Esophagus squamous epithelium (tissue), 5 donors: ENCODE results near the gene IGFBP6. TPM values are rescaled to one million over a fixed set of nuclear protein-coding genes. Genes with fewer than 3 reads are reported as not detected.

Source experiments
- DNase-seq: peaks from one replicate; lab custom pipeline; 2025; lab: John Stamatoyannopoulos, UW
- H3K27ac ChIP-seq, 4 donors: fragments of 200-600 bp; sonication (generic); one replicate each; pipeline ENCODE4 v1.5.1; 2016 to 2019; ENCODE audit warnings: mild to moderate bottlenecking in 1 of 4
- H3K27me3 ChIP-seq, 4 donors: fragments of 200-600 bp; sonication (generic); 1 replicate in 3 of 4; 2 replicates in 1 of 4; pipeline versions ENCODE4 v1.5.1 to v1.6.0; 2017 to 2021; ENCODE audit warnings: antibody characterized with exemption in 1 of 4
- H3K36me3 ChIP-seq, 3 donors: fragments of 200-600 bp; sonication (generic); one replicate each; pipeline ENCODE4 v1.5.1; 2016 to 2019
- H3K4me1 ChIP-seq, 3 donors: fragments of 200-600 bp; sonication (generic); one replicate each; pipeline ENCODE4 v1.5.1; 2017 to 2019
- H3K4me3 ChIP-seq, 4 donors: fragments of 200-600 bp; sonication (generic); 1 replicate in 3 of 4; 2 replicates in 1 of 4; pipeline ENCODE4 v1.5.1; 2016 to 2019; ENCODE audit warnings: mild to moderate bottlenecking in 2 of 4, moderate library complexity in 1 of 4
- H3K9me3 ChIP-seq, 3 donors: fragments of 200-600 bp; sonication (generic); one replicate each; pipeline ENCODE4 v1.5.1; 2016 to 2019
- POLR2A ChIP-seq, 4 donors: fragments of 450-650 bp; IDR thresholded peaks; one replicate each; pipeline ENCODE4 v1.6.1; 2017; ENCODE audit warnings: antibody characterized with exemption in 4 of 4, mild to moderate bottlenecking in 4 of 4, moderate library complexity in 3 of 4
- WGBS, 2 donors: methylation state at CpG; one replicate each; pipeline ENCODE4 v1.1.5; 2018; 5-methylcytosine and 5-hydroxymethylcytosine counted together
- intact Hi-C: fragments of 100-400 bp; cut with DNase I; formaldehyde crosslinking; loops from one replicate; pipeline ENCODE4 v1.15.0; 2022
- total RNA-seq, 4 donors: library from RNA; depleted of rRNA; stranded (reverse); fragments of >200 nt; gene quantifications; one replicate each; pipeline ENCODE4 v1.1.0, GENCODE V29; 2016
- TF ChIP-seq, protein P1 (sequence below), 6 experiments: fragments of 450-650 bp in 4 of 6; fragments of 200-600 bp in 2 of 6; sonication (generic) in 2 of 6; IDR thresholded peaks; one replicate each; pipeline ENCODE4 v1.5.1; 2016 to 2019; ENCODE audit warnings: antibody characterized with exemption in 6 of 6, mild to moderate bottlenecking in 4 of 6, moderate library complexity in 4 of 6
- donor health status: DM: yes; HTN: yes; CAD: no.

The IGFBP6 gene
- total RNA-seq, 4 donors from 2014 or later = 34.5 to 506 (median 94.0) TPM

DNA sequence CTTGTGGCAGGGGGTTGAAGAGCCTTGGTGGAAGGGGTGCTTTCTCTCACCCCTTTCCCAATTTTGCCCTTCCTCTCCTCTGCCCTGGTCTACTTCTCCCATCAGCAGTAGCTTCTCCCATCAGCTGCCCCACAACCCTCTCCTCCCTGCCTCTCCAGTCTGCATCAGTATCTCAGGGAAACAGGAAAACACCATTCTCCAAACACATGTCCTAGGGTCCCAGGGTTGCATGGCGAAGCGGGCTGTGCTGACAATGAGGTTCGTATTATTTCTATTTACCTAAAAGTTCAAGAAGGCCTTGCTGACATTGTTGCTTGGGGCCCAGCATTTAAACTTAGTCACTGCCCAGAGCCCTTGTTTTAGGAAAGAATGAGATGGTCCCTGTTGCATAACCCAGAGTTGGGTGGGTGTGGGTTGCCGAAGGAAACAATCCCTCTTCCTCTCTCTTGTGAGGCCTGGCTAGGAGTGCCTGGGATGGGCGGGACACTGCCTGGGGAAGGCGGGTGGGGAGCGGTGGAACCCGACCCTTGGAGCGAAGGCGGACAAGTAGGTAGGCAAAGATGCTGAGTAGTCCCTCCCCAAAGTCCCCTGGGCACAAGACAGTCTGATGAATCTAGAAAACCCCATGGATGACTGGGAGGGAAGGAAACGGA, 1.3 kb upstream of the IGFBP6 start:
- Histone ChIP-seq H3K36me3 (peaks cover 0 to 10% (median 0%) of the 10 kb centered on the region in 3 donors), H3K4me3 (peak overlapping the region in 3 of 4 donors; percentile 57 to 86 (median 61)), H3K4me1 (peaks cover 27 to 59% (median 35%) of the 10 kb centered on the region in 3 donors), H3K9me3 (no peaks in the 10 kb centered on the region), H3K27ac (peak overlapping the region; percentile 77 to 93 (median 87)), H3K27me3 (no peaks in the 10 kb centered on the region)
- no peak for TF ChIP-seq POLR2A (IDR thresholded peaks at IDR 0.05)
- TF ChIP-seq, protein P1, sequence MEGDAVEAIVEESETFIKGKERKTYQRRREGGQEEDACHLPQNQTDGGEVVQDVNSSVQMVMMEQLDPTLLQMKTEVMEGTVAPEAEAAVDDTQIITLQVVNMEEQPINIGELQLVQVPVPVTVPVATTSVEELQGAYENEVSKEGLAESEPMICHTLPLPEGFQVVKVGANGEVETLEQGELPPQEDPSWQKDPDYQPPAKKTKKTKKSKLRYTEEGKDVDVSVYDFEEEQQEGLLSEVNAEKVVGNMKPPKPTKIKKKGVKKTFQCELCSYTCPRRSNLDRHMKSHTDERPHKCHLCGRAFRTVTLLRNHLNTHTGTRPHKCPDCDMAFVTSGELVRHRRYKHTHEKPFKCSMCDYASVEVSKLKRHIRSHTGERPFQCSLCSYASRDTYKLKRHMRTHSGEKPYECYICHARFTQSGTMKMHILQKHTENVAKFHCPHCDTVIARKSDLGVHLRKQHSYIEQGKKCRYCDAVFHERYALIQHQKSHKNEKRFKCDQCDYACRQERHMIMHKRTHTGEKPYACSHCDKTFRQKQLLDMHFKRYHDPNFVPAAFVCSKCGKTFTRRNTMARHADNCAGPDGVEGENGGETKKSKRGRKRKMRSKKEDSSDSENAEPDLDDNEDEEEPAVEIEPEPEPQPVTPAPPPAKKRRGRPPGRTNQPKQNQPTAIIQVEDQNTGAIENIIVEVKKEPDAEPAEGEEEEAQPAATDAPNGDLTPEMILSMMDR (IDR thresholded peaks at IDR 0.05) = no peak
- no peak for DNase-seq
- 48 to 75% methylated on average over 7 to 8 of the region's 11 CpGs for WGBS, 2 donors
- intact Hi-C loops = no loop called here

DNA sequence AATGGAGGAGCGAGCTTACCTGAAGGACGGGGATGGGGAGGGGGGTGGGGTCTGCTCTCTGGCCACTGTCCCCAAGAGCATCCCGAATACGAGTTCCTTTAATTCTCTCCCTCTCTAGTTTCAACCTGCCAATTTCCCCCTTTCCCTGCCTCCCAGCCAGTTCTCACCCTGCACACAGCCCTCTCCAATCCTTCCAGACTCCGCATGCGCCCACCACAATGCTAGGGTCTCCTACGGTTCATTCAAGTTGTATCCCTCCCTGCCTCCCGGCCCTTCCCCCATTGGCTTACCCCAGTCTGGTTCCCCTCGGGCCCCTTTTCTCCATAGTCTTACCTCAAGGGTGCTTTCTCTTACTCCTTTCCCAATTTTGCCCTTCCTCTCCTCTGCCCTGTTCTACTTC, 708 bp upstream of the IGFBP6 start:
- no peak for DNase-seq
- TF ChIP-seq, protein P1 (IDR thresholded peaks at IDR 0.05) = no peak
- TF ChIP-seq POLR2A (IDR thresholded peaks at IDR 0.05) = no peak
- Histone ChIP-seq H3K4me3 (peak overlapping the region; percentile 39 to 86 (median 59)), H3K4me1 (peaks cover 27 to 59% (median 35%) of the 10 kb centered on the region in 3 donors), H3K36me3 (peaks cover 0 to 14% (median 0%) of the 10 kb centered on the region in 3 donors), H3K27me3 (no peaks in the 10 kb centered on the region), H3K27ac (peak overlapping the region; percentile 77 to 93 (median 87)), H3K9me3 (no peaks in the 10 kb centered on the region)
- 39 to 40% methylated on average over 9 of the region's 9 CpGs for WGBS, 2 donors
- intact Hi-C loops = no loop called here

DNA sequence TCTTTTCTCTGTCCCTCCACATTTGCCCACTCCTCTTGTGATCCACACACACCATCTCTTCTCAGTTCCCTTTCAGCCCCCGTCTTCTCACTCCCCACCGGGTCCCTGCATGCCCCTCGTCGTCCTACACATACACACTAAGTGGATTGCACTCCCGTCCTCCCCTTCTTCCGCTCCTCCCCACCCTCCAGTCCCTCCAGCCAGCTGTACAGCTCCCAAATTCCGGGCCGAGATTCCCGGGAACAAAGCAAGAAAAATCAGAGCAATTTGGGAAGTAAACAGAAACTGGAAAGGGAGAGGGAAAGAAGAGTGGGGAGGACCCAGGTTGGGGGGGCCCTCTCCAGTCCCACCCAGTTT, 282 bp upstream of the IGFBP6 start:
- Histone ChIP-seq H3K4me1 (peaks cover 27 to 60% (median 35%) of the 10 kb centered on the region in 3 donors), H3K36me3 (peaks cover 0 to 14% (median 0%) of the 10 kb centered on the region in 3 donors), H3K9me3 (no peaks in the 10 kb centered on the region), H3K27me3 (no peaks in the 10 kb centered on the region), H3K4me3 (peak overlapping the region; percentile 39 to 86 (median 59)), H3K27ac (peak overlapping the region; percentile 77 to 93 (median 87))
- WGBS, 2 donors = 0 to 4% methylated on average over 5 to 9 of the region's 9 CpGs
- no peak for DNase-seq
- intact Hi-C loops = no loop called here
- TF ChIP-seq POLR2A (IDR thresholded peaks at IDR 0.05) = no peak
- TF ChIP-seq, protein P1 (IDR thresholded peaks at IDR 0.05) = no peak

DNA sequence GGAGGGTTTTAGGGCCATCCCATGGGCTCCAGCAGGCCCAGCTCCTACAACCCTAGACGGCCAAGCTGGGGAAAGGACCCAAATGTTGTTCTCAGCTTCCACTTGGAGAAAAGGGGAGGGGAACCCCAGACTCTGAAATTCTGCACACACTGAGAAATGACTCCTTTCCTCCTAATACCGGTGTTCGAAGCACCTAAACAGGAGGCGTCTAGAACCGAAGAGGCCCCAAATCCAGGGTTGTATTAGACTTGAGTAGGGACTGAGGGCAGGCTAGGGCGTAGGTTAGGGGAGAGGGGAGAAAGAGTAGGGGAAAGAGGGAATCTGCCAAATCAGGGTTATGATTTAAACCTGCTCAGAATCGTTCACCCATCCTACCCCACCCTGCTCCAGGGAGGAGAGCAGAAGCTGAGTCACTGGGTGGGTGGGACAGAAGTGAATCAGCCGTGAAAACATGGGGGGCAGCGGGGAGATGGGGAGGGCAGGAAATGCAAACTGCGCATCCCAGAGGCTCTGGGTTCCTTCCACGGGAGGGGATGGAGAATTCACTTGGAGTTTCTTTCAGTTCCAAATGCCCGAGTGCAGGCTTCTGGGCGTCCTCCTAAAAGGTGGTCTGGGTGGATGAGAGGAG, 1.0 kb downstream of the IGFBP6 start:
- peak overlapping the region; percentile 77 to 93 (median 87) for H3K27ac ChIP-seq
- H3K36me3 ChIP-seq = peaks cover 0 to 14% (median 0%) of the 10 kb centered on the region in 3 donors
- TF ChIP-seq, protein P1 (IDR thresholded peaks at IDR 0.05) = no peak
- TF ChIP-seq POLR2A (IDR thresholded peaks at IDR 0.05) = no peak
- H3K27me3 ChIP-seq = no peaks in the 10 kb centered on the region
- DNase-seq = no peak
- 16 to 33% methylated on average over 12 to 13 of the region's 13 CpGs for WGBS, 2 donors
- intact Hi-C loops = no loop called here
- H3K4me3 ChIP-seq = peak overlapping the region; percentile 39 to 86 (median 59)
- H3K9me3 ChIP-seq = no peaks in the 10 kb centered on the region
- peaks cover 27 to 73% (median 38%) of the 10 kb centered on the region in 3 donors for H3K4me1 ChIP-seq
